GM12801 (cell line): ENCODE measurements around the gene ANKH.

ENCODE experiments used
- TF ChIP-seq, protein P1 (sequence below): IDR thresholded peaks from one replicate; pipeline ENCODE4 v1.5.1; 2011; ENCODE audit warnings: control low read depth; ENCODE audit not compliant: insufficient read length; ENCODE audit errors: extremely low read depth

Gene ANKH

DNA sequence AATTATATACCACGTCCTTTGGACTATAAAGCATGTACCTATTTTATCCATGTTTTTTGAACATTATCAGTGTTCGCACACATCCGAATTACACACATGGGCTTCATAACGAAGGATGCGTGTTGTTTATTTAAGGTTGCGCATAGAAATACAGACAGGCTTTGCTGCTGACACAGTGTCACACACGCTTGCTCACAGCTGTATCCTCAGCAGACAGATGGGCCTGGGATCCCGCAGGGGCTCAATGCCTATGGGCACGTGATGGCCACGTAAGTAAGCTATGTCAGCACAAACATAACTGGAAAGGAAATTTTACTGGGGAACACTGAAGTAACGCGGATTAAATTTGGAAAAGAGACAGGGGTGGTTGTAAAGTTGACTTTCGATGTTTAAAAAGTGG is 130.4 kb downstream of the ANKH start:
- TF ChIP-seq, protein P1, sequence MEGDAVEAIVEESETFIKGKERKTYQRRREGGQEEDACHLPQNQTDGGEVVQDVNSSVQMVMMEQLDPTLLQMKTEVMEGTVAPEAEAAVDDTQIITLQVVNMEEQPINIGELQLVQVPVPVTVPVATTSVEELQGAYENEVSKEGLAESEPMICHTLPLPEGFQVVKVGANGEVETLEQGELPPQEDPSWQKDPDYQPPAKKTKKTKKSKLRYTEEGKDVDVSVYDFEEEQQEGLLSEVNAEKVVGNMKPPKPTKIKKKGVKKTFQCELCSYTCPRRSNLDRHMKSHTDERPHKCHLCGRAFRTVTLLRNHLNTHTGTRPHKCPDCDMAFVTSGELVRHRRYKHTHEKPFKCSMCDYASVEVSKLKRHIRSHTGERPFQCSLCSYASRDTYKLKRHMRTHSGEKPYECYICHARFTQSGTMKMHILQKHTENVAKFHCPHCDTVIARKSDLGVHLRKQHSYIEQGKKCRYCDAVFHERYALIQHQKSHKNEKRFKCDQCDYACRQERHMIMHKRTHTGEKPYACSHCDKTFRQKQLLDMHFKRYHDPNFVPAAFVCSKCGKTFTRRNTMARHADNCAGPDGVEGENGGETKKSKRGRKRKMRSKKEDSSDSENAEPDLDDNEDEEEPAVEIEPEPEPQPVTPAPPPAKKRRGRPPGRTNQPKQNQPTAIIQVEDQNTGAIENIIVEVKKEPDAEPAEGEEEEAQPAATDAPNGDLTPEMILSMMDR, result no peak

DNA sequence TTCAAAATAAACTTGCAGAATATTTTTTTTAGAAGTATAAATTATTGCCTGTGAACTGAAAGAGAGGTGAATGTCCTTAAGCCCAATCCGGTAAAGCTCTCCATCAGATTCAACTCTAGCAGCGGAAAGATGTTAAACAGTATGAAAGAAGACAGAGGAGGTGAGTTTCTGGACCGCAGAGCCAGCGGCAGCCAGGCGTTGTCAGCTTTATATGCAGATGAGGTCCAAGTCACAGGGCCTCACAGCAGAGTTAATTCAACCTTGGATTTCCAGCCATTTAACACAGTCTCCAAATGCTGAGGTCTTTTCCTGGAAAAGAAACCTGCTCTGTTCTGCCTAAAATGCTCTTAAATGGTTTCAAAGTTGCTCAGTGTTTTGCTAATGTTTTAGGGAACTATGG is 131.6 kb downstream of the ANKH start:
- TF ChIP-seq, protein P1, result no peak

DNA sequence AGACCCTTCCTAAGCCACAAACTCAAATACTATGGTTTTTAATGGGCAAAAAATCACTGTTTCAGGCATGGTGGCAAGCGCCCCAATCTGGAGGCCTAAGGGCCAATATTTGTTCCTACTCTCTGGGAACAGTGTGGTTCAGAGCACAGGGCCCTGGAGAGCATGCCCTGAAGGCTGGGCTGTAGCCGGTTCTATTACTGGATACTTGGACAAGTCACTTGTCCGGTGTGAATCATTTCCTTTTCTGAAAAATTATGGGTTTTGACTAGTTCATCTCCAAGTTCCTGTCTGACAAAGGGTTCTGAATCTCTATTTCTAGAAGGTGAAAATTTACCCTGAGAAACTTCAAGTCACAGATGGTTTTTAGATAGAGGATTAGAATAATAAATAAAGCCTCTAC is 132.0 kb downstream of the ANKH start:
- TF ChIP-seq, protein P1, result no peak

DNA sequence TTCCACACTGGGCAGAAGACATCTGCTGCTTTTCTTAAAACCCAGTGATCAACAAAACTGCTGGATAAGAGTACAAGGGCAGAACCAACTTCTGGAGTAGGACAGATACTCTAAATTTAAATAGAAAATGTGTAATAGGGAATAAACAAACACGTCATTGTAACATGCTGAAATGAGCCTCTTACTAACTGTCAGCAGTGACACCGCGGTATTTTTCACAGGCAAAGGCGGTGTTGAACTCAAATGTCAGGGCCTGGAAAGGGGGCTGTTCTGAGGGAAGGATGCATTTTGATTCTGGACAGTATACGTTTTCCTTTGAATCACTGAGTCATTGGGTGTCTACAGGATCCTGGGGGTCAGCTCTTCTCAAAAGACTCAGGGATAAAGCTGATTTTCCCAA is 133.5 kb downstream of the ANKH start:
- TF ChIP-seq, protein P1, result no peak

DNA sequence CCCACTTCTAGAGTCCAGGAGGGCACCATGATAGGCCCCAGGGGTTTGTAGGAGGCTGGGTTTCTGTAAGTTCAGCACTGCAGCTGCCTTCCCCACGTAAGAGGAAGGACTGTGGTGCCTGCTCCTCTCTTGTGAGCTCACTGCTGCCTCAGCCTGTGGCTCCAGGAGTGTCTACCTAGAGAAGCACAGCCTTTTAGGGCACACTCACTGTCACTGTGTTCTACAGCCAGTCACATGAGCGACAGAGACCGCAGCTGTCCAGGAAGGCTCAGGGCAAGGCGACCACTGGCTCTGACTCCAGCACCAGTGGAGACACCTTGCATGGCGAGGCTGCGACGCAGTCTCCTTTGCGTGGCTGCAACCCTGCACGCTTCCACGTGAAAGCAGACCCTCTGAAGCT is 134.3 kb downstream of the ANKH start:
- TF ChIP-seq, protein P1, result no peak

DNA sequence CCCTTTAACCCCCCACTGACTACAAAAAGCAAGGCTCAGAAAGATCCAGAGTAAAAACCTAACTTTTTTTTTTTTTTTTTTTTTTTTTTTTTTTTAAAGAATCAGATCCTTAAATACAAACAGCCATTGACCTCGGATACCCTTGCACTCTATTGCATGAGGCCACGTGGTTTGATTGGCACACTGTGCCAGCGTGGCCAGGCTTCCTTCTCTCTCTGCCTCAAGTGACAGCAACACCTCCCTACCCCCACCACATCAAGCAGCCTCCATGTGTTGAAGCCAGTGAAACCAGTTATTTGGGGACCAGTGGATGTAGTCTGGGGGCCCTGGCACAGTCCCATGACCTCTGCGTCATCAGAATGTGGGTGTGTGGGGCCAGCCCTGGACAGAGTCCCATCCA is 135.6 kb downstream of the ANKH start:
- TF ChIP-seq, protein P1, result no peak

DNA sequence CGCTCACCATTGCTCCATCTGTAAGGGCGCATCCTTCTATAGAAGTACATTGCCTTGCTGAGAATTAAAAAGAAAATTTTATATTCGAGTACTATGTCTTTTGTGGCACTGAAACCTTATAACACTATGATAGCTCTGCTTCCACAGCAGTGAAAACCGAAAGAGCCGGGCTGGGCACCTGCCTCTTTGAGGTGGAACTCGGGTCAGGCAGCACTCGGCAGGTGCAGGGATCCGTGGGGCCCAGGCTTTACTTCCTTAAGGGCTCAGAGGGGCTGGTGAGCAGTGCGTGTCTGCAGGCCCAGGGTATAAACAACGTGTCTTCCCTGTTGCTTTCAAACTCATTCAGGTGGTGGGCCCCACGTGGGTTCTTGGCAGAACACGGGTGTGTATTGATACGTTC is 137.2 kb downstream of the ANKH start:
- TF ChIP-seq, protein P1, result no peak

DNA sequence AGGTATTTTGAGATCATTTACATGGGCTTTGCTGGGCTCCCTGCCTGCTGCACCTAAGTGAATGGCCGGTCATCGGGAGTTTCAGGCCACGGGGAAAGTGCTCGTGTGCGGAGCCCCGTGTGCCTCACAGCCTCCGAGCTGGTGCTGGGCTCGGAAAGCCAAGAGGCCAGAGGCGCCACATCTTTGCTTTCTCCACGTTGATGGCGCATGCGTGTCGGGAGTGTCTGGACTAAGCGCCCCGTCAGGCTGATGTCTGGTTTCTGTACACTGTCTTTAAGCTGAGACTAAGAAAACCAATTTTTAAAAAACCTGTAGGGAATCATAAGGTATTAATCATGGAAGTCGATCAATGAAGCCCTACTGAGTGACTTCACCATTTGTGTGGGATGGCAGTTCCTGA is 137.9 kb downstream of the ANKH start:
- TF ChIP-seq, protein P1, result no peak
